Nephron progenitor cell (in vitro differentiated cells): Measurements from ENCODE around the gene INSRR.

Experiments
- DNase-seq: peaks from one replicate; pipeline ENCODE4 v3.0.0; 2021
- H3K27ac Mint-ChIP-seq: 2 replicates; pipeline ENCODE4 v1.8.0; 2021; ENCODE audit warnings: mild to moderate bottlenecking, moderate library complexity, mixed read lengths
- H3K27me3 Mint-ChIP-seq: 2 replicates; pipeline ENCODE4 v1.8.0; 2021; ENCODE audit warnings: mild to moderate bottlenecking, low read depth, mixed read lengths; ENCODE audit not compliant: poor library complexity
- H3K36me3 Mint-ChIP-seq: 2 replicates; pipeline ENCODE4 v1.8.0; 2021; ENCODE audit warnings: low read depth, mixed read lengths
- H3K4me1 Mint-ChIP-seq: 2 replicates; pipeline ENCODE4 v1.8.0; 2021; ENCODE audit warnings: mixed read lengths
- H3K4me3 Mint-ChIP-seq: 2 replicates; pipeline ENCODE4 v1.8.0; 2021; ENCODE audit warnings: mild to moderate bottlenecking, moderate library complexity, mixed read lengths
- H3K9me3 Mint-ChIP-seq: 2 replicates; pipeline ENCODE4 v1.8.0; 2021; ENCODE audit warnings: mild to moderate bottlenecking, moderate library complexity, mixed read lengths
- TF ChIP-seq, protein P1 (sequence below): fragments of 200-600 bp; sonication (generic); IDR thresholded peaks from 2 replicates; pipeline ENCODE4 v1.5.0; 2021; ENCODE audit warnings: antibody characterized with exemption

Gene INSRR

GRCh38 chr1:156849151-156849496 is 9.8 kb downstream of the INSRR start:
- TF ChIP-seq, protein P1, sequence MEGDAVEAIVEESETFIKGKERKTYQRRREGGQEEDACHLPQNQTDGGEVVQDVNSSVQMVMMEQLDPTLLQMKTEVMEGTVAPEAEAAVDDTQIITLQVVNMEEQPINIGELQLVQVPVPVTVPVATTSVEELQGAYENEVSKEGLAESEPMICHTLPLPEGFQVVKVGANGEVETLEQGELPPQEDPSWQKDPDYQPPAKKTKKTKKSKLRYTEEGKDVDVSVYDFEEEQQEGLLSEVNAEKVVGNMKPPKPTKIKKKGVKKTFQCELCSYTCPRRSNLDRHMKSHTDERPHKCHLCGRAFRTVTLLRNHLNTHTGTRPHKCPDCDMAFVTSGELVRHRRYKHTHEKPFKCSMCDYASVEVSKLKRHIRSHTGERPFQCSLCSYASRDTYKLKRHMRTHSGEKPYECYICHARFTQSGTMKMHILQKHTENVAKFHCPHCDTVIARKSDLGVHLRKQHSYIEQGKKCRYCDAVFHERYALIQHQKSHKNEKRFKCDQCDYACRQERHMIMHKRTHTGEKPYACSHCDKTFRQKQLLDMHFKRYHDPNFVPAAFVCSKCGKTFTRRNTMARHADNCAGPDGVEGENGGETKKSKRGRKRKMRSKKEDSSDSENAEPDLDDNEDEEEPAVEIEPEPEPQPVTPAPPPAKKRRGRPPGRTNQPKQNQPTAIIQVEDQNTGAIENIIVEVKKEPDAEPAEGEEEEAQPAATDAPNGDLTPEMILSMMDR: no peak
- Mint-ChIP-seq H3K9me3 (no peaks in the 10 kb centered on the region), H3K4me1 (peaks cover 48% of the 10 kb centered on the region), H3K27ac (no peak overlapping the region), H3K4me3 (peak overlapping the region; percentile 45), H3K36me3 (no peaks in the 10 kb centered on the region), H3K27me3 (peaks cover 91% of the 10 kb centered on the region)
- DNase-seq: no peak

DNA sequence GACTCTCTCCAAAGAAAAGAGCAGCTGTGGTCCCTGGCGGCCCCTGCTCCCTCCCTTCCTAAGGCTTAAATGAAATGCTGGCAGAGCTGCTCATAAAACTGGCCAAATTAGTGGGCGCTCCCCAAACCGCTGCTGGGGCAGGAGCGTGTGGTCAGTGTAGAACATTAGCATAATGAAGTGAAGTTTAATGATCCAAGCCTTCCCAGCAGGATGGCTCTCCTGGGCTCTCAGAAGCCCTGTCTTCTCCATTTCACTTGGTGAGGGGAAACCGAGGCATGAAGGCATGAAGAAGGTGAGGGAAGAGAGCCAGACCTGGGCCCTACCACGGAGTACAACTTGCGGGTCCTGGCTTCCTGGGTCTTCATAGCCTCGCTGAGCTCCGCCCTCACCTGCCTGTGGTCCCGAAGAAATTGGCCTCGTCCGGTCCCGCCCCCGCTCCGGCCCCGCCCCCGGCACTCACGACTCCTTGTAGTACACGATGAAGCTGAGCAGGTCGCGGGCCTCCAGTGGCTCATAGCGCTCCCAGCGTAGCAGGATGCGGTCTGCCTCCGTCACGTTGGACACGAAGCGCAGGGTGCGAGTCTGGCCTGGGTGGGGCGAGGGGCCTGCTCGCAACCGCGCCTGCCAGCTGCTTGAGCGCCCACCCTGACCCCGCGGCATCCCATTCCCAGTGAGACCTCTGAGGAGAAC is 10.3 kb downstream of the INSRR start:
- H3K9me3 Mint-ChIP-seq: no peaks in the 10 kb centered on the region
- peaks cover 91% of the 10 kb centered on the region for H3K27me3 Mint-ChIP-seq
- H3K27ac Mint-ChIP-seq: no peak overlapping the region
- TF ChIP-seq, protein P1: no peak
- peaks cover 47% of the 10 kb centered on the region for H3K4me1 Mint-ChIP-seq
- no peaks in the 10 kb centered on the region for H3K36me3 Mint-ChIP-seq
- peak; percentile 59 for DNase-seq
- H3K4me3 Mint-ChIP-seq: peak overlapping the region; percentile 52

DNA sequence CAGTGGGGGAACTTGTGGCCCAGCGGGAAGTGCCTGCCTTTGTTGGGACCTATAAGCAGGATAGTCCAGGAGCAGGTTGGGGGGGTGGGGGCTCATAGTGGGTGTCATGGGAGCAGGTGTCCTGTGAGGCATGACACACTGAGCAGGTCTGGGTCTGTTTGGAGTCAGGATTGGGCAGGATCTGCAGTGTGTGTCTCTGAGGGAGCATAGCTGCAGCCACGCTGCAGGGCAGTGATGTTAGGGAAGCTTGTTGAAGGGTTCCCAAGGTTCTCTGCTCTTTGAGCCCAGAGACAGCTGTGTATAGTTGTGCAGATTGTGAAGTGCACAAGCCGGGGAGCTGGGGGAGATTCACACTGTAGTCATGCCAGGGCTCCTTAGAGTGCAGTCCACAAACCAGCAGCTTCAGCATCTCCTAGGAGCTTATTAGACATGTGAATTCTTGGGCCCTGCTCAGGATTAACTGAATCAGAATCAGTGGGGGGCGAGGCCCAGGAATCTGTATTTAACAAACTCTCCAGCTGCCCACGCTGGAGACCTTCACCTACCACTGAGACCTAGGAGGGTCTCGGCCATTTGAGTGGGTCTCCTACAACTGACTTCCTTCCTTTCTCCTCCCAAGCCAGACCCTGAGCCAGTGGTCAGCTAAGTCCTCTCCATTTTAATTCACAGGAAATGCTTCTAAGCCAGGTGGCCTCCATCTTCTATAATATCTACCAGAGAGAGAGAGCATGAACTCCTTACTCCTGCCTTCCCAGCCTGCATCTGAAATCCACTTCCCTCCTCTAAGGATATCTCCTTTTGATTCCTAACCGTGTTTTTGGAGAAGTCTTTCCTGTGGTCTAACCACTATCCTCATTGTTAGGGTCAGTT is 11.1 kb downstream of the INSRR start:
- H3K27me3 Mint-ChIP-seq: peaks cover 93% of the 10 kb centered on the region
- DNase-seq: no peak
- H3K9me3 Mint-ChIP-seq: no peaks in the 10 kb centered on the region
- H3K4me3 Mint-ChIP-seq: no peak overlapping the region
- peaks cover 40% of the 10 kb centered on the region for H3K4me1 Mint-ChIP-seq
- no peak overlapping the region for H3K27ac Mint-ChIP-seq
- TF ChIP-seq, protein P1: no peak
- H3K36me3 Mint-ChIP-seq: no peaks in the 10 kb centered on the region

GRCh38 chr1:156846643-156847042 is 12.3 kb downstream of the INSRR start:
- H3K9me3 Mint-ChIP-seq: no peaks in the 10 kb centered on the region
- peaks cover 31% of the 10 kb centered on the region for H3K4me1 Mint-ChIP-seq
- no peaks in the 10 kb centered on the region for H3K36me3 Mint-ChIP-seq
- TF ChIP-seq, protein P1: no peak
- H3K4me3 Mint-ChIP-seq: no peak overlapping the region
- no peak overlapping the region for H3K27ac Mint-ChIP-seq
- DNase-seq: no peak
- peaks cover 100% of the 10 kb centered on the region for H3K27me3 Mint-ChIP-seq

- DNase-seq: no peak
- H3K4me3 Mint-ChIP-seq: peak overlapping the region; percentile 13
- peaks cover 100% of the 10 kb centered on the region for H3K27me3 Mint-ChIP-seq
- H3K27ac Mint-ChIP-seq: no peak overlapping the region
- H3K9me3 Mint-ChIP-seq: no peaks in the 10 kb centered on the region
- TF ChIP-seq, protein P1: no peak
- H3K4me1 Mint-ChIP-seq: peaks cover 34% of the 10 kb centered on the region
- no peaks in the 10 kb centered on the region for H3K36me3 Mint-ChIP-seq
Measured at GRCh38 chr1:156845953-156846545, 12.9 kb downstream of the INSRR start.
